ENCODE results near the gene TUBB1. TPM values are rescaled to one million over a fixed set of nuclear protein-coding genes. Genes with fewer than 3 reads are reported as not detected.

The TUBB1 gene
- total and polyA plus RNA-seq, 8 donors: 0.04 to 1.2 (median 0.14) TPM; not detected in 1

GRCh38 chr20:59063358-59064213 lies 44.4 kb downstream of the TUBB1 start:
- H3K27ac ChIP-seq: no peak overlapping the region
- no peak for FAIRE-seq
- H3K36me3 ChIP-seq: no peaks in the 10 kb centered on the region
- no peaks in the 10 kb centered on the region for H3K9me3 ChIP-seq
- intact Hi-C loops (cut with DNase I): no loop called here
- peak in 2 of 4 donors; percentile 30 to 60 for ATAC-seq
- no peaks in the 10 kb centered on the region for H3K27me3 ChIP-seq
- DNase-seq: no peak
- H3K4me1 ChIP-seq: no peaks in the 10 kb centered on the region
- TF ChIP-seq, protein P1, sequence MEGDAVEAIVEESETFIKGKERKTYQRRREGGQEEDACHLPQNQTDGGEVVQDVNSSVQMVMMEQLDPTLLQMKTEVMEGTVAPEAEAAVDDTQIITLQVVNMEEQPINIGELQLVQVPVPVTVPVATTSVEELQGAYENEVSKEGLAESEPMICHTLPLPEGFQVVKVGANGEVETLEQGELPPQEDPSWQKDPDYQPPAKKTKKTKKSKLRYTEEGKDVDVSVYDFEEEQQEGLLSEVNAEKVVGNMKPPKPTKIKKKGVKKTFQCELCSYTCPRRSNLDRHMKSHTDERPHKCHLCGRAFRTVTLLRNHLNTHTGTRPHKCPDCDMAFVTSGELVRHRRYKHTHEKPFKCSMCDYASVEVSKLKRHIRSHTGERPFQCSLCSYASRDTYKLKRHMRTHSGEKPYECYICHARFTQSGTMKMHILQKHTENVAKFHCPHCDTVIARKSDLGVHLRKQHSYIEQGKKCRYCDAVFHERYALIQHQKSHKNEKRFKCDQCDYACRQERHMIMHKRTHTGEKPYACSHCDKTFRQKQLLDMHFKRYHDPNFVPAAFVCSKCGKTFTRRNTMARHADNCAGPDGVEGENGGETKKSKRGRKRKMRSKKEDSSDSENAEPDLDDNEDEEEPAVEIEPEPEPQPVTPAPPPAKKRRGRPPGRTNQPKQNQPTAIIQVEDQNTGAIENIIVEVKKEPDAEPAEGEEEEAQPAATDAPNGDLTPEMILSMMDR (IDR thresholded peaks at IDR 0.05): no peak
- no peak overlapping the region for H3K4me3 ChIP-seq
- 35 to 39% methylated on average over 22 of the region's 22 CpGs for WGBS, 2 donors

- Histone ChIP-seq H3K4me1 (no peaks in the 10 kb centered on the region), H3K4me3 (no peak overlapping the region), H3K36me3 (no peaks in the 10 kb centered on the region), H3K27me3 (no peaks in the 10 kb centered on the region), H3K27ac (no peak overlapping the region), H3K9me3 (no peaks in the 10 kb centered on the region)
- intact Hi-C loops (cut with DNase I): no loop called here
- DNase-seq: no peak
- TF ChIP-seq, protein P1 (IDR thresholded peaks at IDR 0.05): no peak
- FAIRE-seq: no peak
- no peak for ATAC-seq
- 34 to 35% methylated on average over 4 of the region's 4 CpGs for WGBS, 2 donors
These were observed 45.0 kb downstream of the TUBB1 start for GRCh38 chr20:59064214-59064722.

DNA sequence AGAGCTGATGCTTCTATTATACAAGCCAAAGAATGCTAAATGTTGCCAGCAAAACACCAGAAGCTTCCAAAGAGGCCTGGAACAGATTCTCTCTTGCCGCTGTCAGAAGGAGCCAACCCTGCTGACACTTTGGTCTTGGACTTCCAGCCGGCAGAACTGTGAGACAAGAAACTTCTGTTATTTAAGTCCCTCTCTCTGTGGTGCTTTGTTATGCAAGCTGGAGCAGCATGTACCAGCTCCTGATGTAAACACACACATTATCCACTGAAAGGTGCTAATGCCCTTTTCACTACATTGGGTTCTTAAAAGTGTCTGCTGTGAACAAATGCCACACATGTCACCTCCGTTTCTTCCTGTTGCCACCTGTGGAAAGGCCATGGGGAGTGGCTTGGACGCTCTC lies 49.3 kb downstream of the TUBB1 start:
- no peak for DNase-seq
- Histone ChIP-seq H3K4me3 (no peak overlapping the region), H3K4me1 (no peaks in the 10 kb centered on the region), H3K36me3 (no peaks in the 10 kb centered on the region), H3K27ac (no peak overlapping the region), H3K27me3 (no peaks in the 10 kb centered on the region), H3K9me3 (no peaks in the 10 kb centered on the region)
- intact Hi-C loops (cut with DNase I): no loop called here
- TF ChIP-seq, protein P1 (IDR thresholded peaks at IDR 0.05): no peak
- no peak for FAIRE-seq
- peak in 2 of 4 donors; percentile 22 for ATAC-seq
- 69 to 83% methylated on average over 4 of the region's 4 CpGs for whole genome bisulfite sequencing, 2 donors

- intact Hi-C loops (cut with DNase I): no loop called here
- H3K9me3 ChIP-seq: no peaks in the 10 kb centered on the region
- H3K27ac ChIP-seq: no peak overlapping the region
- no peak for ATAC-seq
- DNase-seq: no peak
- TF ChIP-seq, protein P1 (IDR thresholded peaks at IDR 0.05): no peak
- H3K4me3 ChIP-seq: no peak overlapping the region
- no peaks in the 10 kb centered on the region for H3K4me1 ChIP-seq
- WGBS, 2 donors: 36 to 40% methylated on average over 2 of the region's 2 CpGs
- no peaks in the 10 kb centered on the region for H3K36me3 ChIP-seq
- no peaks in the 10 kb centered on the region for H3K27me3 ChIP-seq
- FAIRE-seq: no peak
These were observed 49.8 kb downstream of the TUBB1 start for GRCh38 chr20:59069026-59069425.

DNA sequence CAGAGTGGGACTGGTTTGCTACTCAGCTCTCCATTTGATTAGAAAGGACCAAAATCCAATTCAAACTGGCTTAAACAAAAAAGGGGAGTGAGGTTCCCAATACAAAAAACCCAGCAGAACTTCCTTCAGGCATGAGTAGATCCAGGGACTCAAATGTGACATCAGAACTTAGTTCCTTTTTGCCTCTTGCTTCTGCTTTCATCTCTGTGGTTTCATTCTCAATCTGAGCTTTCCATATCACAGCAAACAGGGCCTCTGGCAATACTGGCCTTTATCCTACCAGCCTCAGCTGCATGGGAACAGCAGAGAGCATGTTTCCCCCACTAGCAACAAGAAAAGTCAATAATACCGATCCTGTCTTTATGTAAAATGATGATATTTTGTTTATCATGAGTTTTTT lies 52.0 kb downstream of the TUBB1 start:
- ATAC-seq (peak in 1 of 4 donors; percentile 59), FAIRE-seq (no peak), DNase-seq (no peak)
- no peaks in the 10 kb centered on the region for H3K36me3 ChIP-seq
- H3K9me3 ChIP-seq: no peaks in the 10 kb centered on the region
- no peak overlapping the region for H3K27ac ChIP-seq
- intact Hi-C loops (cut with DNase I): no loop called here
- H3K4me1 ChIP-seq: no peaks in the 10 kb centered on the region
- TF ChIP-seq, protein P1 (IDR thresholded peaks at IDR 0.05): no peak
- WGBS, 2 donors: 79% methylated on average over 1 of the region's 1 CpG
- H3K4me3 ChIP-seq: no peak overlapping the region
- no peaks in the 10 kb centered on the region for H3K27me3 ChIP-seq
